ENCODE results near the gene TLE4.

The TLE4 gene

DNA sequence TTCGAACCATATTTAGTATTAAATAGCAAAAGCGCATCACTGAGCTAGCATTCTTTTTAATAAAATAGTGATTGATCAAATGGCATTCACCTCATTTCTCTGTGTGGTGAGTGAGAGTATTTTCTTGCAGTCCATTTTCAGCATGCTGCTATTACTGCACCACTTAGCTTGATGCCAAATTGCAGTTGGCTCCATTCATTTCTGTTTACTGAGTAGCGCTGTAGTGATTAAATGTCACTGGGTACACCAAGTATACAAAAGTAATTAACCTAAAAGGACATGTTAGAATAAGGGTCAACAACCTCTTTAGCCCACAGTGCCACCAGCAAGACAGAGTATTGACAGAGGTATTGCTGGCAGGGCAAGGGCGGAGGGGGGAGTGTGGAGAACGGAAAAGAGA is 122.0 kb downstream of the TLE4 start:
- H3K4me3 ChIP-seq (ENCODE audit: low read depth, low read length), result no peak overlapping the region
- TF ChIP-seq, protein P1, sequence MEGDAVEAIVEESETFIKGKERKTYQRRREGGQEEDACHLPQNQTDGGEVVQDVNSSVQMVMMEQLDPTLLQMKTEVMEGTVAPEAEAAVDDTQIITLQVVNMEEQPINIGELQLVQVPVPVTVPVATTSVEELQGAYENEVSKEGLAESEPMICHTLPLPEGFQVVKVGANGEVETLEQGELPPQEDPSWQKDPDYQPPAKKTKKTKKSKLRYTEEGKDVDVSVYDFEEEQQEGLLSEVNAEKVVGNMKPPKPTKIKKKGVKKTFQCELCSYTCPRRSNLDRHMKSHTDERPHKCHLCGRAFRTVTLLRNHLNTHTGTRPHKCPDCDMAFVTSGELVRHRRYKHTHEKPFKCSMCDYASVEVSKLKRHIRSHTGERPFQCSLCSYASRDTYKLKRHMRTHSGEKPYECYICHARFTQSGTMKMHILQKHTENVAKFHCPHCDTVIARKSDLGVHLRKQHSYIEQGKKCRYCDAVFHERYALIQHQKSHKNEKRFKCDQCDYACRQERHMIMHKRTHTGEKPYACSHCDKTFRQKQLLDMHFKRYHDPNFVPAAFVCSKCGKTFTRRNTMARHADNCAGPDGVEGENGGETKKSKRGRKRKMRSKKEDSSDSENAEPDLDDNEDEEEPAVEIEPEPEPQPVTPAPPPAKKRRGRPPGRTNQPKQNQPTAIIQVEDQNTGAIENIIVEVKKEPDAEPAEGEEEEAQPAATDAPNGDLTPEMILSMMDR (IDR thresholded peaks at IDR 0.05; ENCODE audit: low read depth, low read length), result no peak
- DNase-seq (ENCODE audit: low read depth, low spot score), result no peak
- in situ Hi-C loops (cut with HindIII; ENCODE audit: low sequenced_read_pairs), result no loop called here

DNA sequence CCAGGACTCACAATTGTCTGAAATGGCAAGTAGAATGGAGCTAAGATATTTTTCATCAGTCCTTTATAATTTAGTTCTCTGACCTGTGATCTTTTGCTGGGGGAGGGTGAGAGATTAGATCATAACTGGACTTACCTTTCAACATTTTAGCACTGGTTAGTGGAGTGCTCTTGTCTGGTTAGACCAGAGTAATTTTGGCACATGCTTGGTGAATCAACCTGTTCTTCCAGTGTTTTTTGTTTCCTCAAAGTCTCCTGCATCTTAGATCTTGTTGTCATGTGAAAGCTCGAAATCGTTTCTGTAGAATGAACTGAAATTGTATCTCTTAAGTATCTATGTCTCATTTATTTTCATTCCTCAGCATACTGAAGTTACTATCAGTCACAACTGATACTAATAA is 122.4 kb downstream of the TLE4 start:
- no peak for DNase-seq (ENCODE audit: low read depth, low spot score)
- TF ChIP-seq, protein P1 (IDR thresholded peaks at IDR 0.05; ENCODE audit: low read depth, low read length), result no peak
- in situ Hi-C loops (cut with HindIII; ENCODE audit: low sequenced_read_pairs), result no loop called here
- no peak overlapping the region for H3K4me3 ChIP-seq (ENCODE audit: low read depth, low read length)

DNA sequence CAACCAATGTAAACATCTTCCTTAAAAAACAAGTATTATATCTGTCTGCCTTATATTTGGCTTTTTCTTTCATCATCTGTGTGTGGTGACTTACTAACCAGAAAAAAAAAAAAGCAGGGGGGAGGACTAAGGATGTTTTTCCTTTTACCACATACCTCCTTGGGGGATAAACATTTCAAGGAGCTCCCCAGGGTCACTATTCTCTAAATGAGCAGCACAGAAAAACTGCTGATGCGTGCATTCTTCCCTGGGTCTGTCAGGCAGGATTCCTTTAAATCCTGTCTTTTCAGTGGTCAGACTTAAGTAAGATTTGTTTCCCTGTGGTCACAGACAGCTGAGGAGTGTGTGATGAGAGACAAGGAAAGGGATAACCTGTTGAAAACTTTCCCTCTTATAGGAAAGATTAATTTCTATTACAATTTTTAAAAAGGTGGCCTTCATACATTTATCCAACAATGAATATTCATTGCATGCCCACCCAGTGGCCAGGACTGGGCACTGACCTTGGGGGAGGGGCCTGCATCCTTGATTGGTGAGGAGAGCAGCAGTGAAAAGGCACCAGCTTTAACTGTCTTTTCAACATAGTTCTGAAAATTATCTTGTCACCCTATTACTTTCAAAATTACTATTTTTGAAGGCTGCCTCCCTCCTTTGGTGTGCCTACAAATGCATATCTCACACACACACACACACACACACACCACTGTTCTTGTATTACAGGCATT is 123.1 kb downstream of the TLE4 start:
- H3K4me3 ChIP-seq (ENCODE audit: low read depth, low read length), result no peak overlapping the region
- TF ChIP-seq, protein P1 (IDR thresholded peaks at IDR 0.05; ENCODE audit: low read depth, low read length), result no peak
- DNase-seq (ENCODE audit: low read depth, low spot score), result peak; percentile 94
- in situ Hi-C loops (cut with HindIII; ENCODE audit: low sequenced_read_pairs), result no loop called here

DNA sequence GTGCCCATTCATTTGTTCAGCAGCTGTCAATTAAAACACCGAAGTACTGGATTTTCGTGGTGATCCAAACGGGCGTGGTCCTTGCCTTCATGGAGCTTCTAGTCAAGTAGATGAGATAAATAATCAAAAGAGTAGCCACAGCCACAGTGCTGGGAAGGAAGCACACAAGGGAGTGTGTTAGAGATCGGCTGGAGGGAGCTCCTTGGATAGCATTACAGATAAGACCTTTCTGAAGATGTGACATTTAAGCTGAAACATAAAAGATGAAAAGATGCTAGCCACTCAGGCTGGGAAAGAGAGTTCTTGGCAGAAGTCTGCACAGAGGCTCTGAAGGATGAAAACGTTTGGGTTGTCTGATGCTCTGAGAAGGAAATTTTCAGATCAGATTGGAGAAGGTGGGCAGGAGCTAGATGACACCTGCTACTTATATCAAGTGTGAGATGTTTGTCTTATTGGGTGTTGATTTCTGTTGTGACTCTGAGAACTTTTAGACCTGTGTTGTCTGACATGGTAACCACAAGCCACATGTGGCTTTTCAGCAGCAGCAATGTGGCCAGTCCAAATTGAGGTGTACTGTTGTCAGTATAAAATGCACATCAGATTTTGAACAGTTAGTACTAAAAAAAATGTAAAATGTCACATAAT is 123.9 kb downstream of the TLE4 start:
- in situ Hi-C loops (cut with HindIII; ENCODE audit: low sequenced_read_pairs), result no loop called here
- TF ChIP-seq, protein P1 (IDR thresholded peaks at IDR 0.05; ENCODE audit: low read depth, low read length), result no peak
- H3K4me3 ChIP-seq (ENCODE audit: low read depth, low read length), result no peak overlapping the region
- no peak for DNase-seq (ENCODE audit: low read depth, low spot score)

DNA sequence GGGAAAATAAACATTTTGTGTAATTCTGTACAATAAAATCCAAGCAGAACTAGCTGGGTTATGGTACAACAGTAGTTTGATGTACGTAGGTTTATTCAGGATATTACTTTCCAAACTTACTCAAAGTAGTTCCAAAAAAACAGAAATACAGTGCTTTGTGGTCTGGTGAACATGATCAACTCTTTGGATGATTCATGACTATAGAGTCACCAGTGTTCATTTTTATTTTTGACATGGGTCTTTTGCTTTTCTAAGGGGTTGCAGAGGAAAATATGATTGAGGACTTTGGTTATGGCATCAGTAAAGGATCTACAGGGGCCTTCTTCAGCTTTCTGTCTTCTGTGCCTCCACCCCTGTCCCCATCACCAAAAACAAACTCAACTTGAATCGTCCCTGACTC is 127.2 kb downstream of the TLE4 start:
- H3K4me3 ChIP-seq (ENCODE audit: low read depth, low read length), result no peak overlapping the region
- TF ChIP-seq, protein P1 (IDR thresholded peaks at IDR 0.05; ENCODE audit: low read depth, low read length), result no peak
- no peak for DNase-seq (ENCODE audit: low read depth, low spot score)
- in situ Hi-C loops (cut with HindIII; ENCODE audit: low sequenced_read_pairs), result no loop called here

DNA sequence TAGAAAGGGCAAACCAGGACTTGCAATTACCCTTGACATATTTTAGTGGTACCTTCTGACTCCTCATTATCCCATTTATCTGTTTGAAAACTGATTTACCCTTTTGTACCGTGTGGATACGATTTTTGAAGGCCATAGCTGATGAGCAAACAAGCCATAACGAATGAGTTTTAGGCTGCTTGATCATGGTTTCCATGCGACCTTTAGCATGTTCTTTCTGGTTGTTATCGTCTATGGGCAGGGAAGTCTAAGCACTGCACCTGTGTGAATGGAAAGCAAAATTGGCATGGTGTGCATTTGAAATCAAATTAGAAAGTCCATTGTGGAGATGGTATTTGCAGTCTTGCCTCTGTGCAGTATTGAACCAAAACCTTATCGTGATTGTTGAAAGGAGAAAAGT is 127.7 kb downstream of the TLE4 start:
- TF ChIP-seq, protein P1 (IDR thresholded peaks at IDR 0.05; ENCODE audit: low read depth, low read length), result no peak
- in situ Hi-C loops (cut with HindIII; ENCODE audit: low sequenced_read_pairs), result no loop called here
- no peak overlapping the region for H3K4me3 ChIP-seq (ENCODE audit: low read depth, low read length)
- DNase-seq (ENCODE audit: low read depth, low spot score), result no peak
